Measurements from ENCODE around the gene SLC37A1. TPM values are rescaled to one million over a fixed set of nuclear protein-coding genes. Genes with fewer than 3 reads are reported as not detected.

The SLC37A1 gene
- total RNA-seq, 1 donor from 2014 or later, result 29.3 TPM

- H3K4me3 ChIP-seq (ENCODE audit: low read depth, low read length), result no peak overlapping the region
- DNase-seq (ENCODE audit: low read depth), result no peak
- H3K27me3 ChIP-seq (ENCODE audit: control insufficient read depth, insufficient read depth, low read length), result peaks cover 11% of the 10 kb centered on the region
- no peak for TF ChIP-seq CTCF (IDR thresholded peaks at IDR 0.05; ENCODE audit: insufficient read depth, low read length, poor library complexity, severe bottlenecking)
- no peaks in the 10 kb centered on the region for H3K36me3 ChIP-seq (ENCODE audit: control insufficient read depth, insufficient read depth, low read length)
Observed at GRCh38 chr21:42491328-42491727, 22.3 kb upstream of the SLC37A1 start.

GRCh38 chr21:42492201-42492600 lies 21.5 kb upstream of the SLC37A1 start:
- no peak for DNase-seq (ENCODE audit: low read depth)
- H3K4me3 ChIP-seq (ENCODE audit: low read depth, low read length), result no peak overlapping the region
- peaks cover 5% of the 10 kb centered on the region for H3K27me3 ChIP-seq (ENCODE audit: control insufficient read depth, insufficient read depth, low read length)
- H3K36me3 ChIP-seq (ENCODE audit: control insufficient read depth, insufficient read depth, low read length), result no peaks in the 10 kb centered on the region
- TF ChIP-seq CTCF (IDR thresholded peaks at IDR 0.05; ENCODE audit: insufficient read depth, low read length, poor library complexity, severe bottlenecking), result no peak

- no peak for TF ChIP-seq CTCF (IDR thresholded peaks at IDR 0.05; ENCODE audit: insufficient read depth, low read length, poor library complexity, severe bottlenecking)
- Histone ChIP-seq H3K36me3 (ENCODE audit: control insufficient read depth, insufficient read depth, low read length) (no peaks in the 10 kb centered on the region), H3K27me3 (ENCODE audit: control insufficient read depth, insufficient read depth, low read length) (no peaks in the 10 kb centered on the region), H3K4me3 (ENCODE audit: low read depth, low read length) (no peak overlapping the region)
- DNase-seq (ENCODE audit: low read depth), result no peak
Observed at GRCh38 chr21:42493109-42494060, 20.3 kb upstream of the SLC37A1 start.

- no peak overlapping the region for H3K4me3 ChIP-seq (ENCODE audit: low read depth, low read length)
Observed at GRCh38 chr21:42495027-42495426, 18.6 kb upstream of the SLC37A1 start.

GRCh38 chr21:42495765-42496119 lies 17.9 kb upstream of the SLC37A1 start:
- H3K36me3 ChIP-seq (ENCODE audit: control insufficient read depth, insufficient read depth, low read length), result no peaks in the 10 kb centered on the region
- H3K27me3 ChIP-seq (ENCODE audit: control insufficient read depth, insufficient read depth, low read length), result no peaks in the 10 kb centered on the region
- DNase-seq (ENCODE audit: low read depth), result no peak
- no peak for TF ChIP-seq CTCF (IDR thresholded peaks at IDR 0.05; ENCODE audit: insufficient read depth, low read length, poor library complexity, severe bottlenecking)
- H3K4me3 ChIP-seq (ENCODE audit: low read depth, low read length), result peak overlapping the region; percentile 56

More at GRCh38 chr21:42495027-42495426, 18.6 kb upstream of the SLC37A1 start:
- TF ChIP-seq CTCF (IDR thresholded peaks at IDR 0.05; ENCODE audit: insufficient read depth, low read length, poor library complexity, severe bottlenecking), result no peak
- no peaks in the 10 kb centered on the region for H3K27me3 ChIP-seq (ENCODE audit: control insufficient read depth, insufficient read depth, low read length)
- no peaks in the 10 kb centered on the region for H3K36me3 ChIP-seq (ENCODE audit: control insufficient read depth, insufficient read depth, low read length)
- DNase-seq (ENCODE audit: low read depth), result no peak

All from kidney epithelial cell (primary cell).